HEK293 (cell line): ENCODE results near the gene PIM3.

Experiments used
- CTCF ChIA-PET: fragments of 350-600 bp; formaldehyde crosslinking; extraction: SDS; loops from one replicate; lab custom pipeline; 2021; ENCODE audit warnings: antibody characterized with exemption; lab: Yijun Ruan, JAX
- POLR2A ChIA-PET: fragments of 300-600 bp; formaldehyde crosslinking; extraction: SDS; loops from one replicate; lab custom pipeline; 2020; ENCODE audit warnings: antibody characterized with exemption, inconsistent platforms; lab: Yijun Ruan, JAX
- H3K27ac ChIP-seq: fragments of 200-500 bp; sonication (Bioruptor generic); 2 replicates; pipeline ENCODE4 v1.5.1; 2014; ENCODE audit warnings: low read depth, low read length, control low read depth, inconsistent platforms; ENCODE audit errors: extremely low read depth
- H3K36me3 ChIP-seq, 2 experiments: fragments of 200-500 bp in 1 of 2; sonication (Bioruptor generic) in 1 of 2; 1 replicate in 1 of 2; 2 replicates in 1 of 2; pipeline ENCODE4 v1.5.1; 2014 to 2017; ENCODE audit warnings: inconsistent platforms in 2 of 2, low read length in 2 of 2; ENCODE audit not compliant: control insufficient read depth in 2 of 2, insufficient read depth in 1 of 2
- H3K4me1 ChIP-seq: fragments of 200-500 bp; sonication (Bioruptor generic); 2 replicates; pipeline ENCODE4 v1.5.1; 2014; ENCODE audit warnings: mild to moderate bottlenecking, low read length, inconsistent platforms; ENCODE audit not compliant: control insufficient read depth, insufficient read depth
- H3K4me3 ChIP-seq: 2 replicates; pipeline ENCODE4 v1.5.1; 2011; ENCODE audit warnings: low read depth, mild to moderate bottlenecking, control low read depth, low read length, moderate library complexity
- H3K9me3 ChIP-seq: fragments of 200-500 bp; sonication (Bioruptor generic); 2 replicates; pipeline ENCODE4 v1.5.1; 2014; ENCODE audit warnings: low read depth, low read length, inconsistent platforms; ENCODE audit not compliant: control insufficient read depth, insufficient read depth
- GFI1B ChIP-seq: fragments of 450-650 bp; formaldehyde crosslinking; IDR thresholded peaks from 2 replicates; pipeline ENCODE4 v1.5.1; 2016; ENCODE audit warnings: missing biosample characterization, missing genetic modification characterization
- GLIS2 ChIP-seq: fragments of 450-650 bp; formaldehyde crosslinking; IDR thresholded peaks from 2 replicates; pipeline ENCODE4 v1.5.1; 2016; ENCODE audit warnings: missing biosample characterization, missing genetic modification characterization
- KLF17 ChIP-seq: fragments of 450-650 bp; formaldehyde crosslinking; IDR thresholded peaks from 2 replicates; pipeline ENCODE4 v1.5.1; 2016; ENCODE audit warnings: missing biosample characterization, missing genetic modification characterization
- MYNN ChIP-seq: fragments of 450-650 bp; formaldehyde crosslinking; IDR thresholded peaks from 2 replicates; pipeline ENCODE4 v1.5.1; 2016; ENCODE audit warnings: missing biosample characterization, missing genetic modification characterization, borderline replicate concordance
- MZF1 ChIP-seq: fragments of 450-650 bp; formaldehyde crosslinking; IDR thresholded peaks from 2 replicates; pipeline ENCODE4 v1.5.1; 2017; ENCODE audit warnings: missing biosample characterization, missing genetic modification characterization, borderline replicate concordance
- OVOL3 ChIP-seq: fragments of 450-650 bp; formaldehyde crosslinking; IDR thresholded peaks from 2 replicates; pipeline ENCODE4 v1.5.1; 2016; ENCODE audit warnings: missing biosample characterization, missing genetic modification characterization
- RBAK ChIP-seq: fragments of 450-650 bp; formaldehyde crosslinking; IDR thresholded peaks from 2 replicates; pipeline ENCODE4 v1.5.1; 2016; ENCODE audit warnings: missing biosample characterization, missing genetic modification characterization
- SALL2 ChIP-seq: fragments of 450-650 bp; formaldehyde crosslinking; IDR thresholded peaks from 2 replicates; pipeline ENCODE4 v1.5.0; 2017; ENCODE audit warnings: missing biosample characterization, mild to moderate bottlenecking, missing genetic modification characterization, borderline replicate concordance
- SP2 ChIP-seq: fragments of 450-650 bp; formaldehyde crosslinking; IDR thresholded peaks from 2 replicates; pipeline ENCODE4 v1.5.1; 2016; ENCODE audit warnings: missing biosample characterization, missing genetic modification characterization
- ZBTB6 ChIP-seq: fragments of 450-650 bp; formaldehyde crosslinking; IDR thresholded peaks from 2 replicates; pipeline ENCODE4 v1.5.1; 2017; ENCODE audit warnings: missing biosample characterization, missing genetic modification characterization
- ZNF10 ChIP-seq: fragments of 450-650 bp; formaldehyde crosslinking; IDR thresholded peaks from 2 replicates; pipeline ENCODE4 v1.5.1; 2017; ENCODE audit warnings: missing biosample characterization, missing genetic modification characterization
- ZNF114 ChIP-seq: fragments of 450-650 bp; formaldehyde crosslinking; IDR thresholded peaks from 2 replicates; pipeline ENCODE4 v1.5.0; 2017; ENCODE audit warnings: missing biosample characterization, missing genetic modification characterization
- ZNF138 ChIP-seq: fragments of 450-650 bp; formaldehyde crosslinking; IDR thresholded peaks from 2 replicates; pipeline ENCODE4 v1.5.1; 2016; ENCODE audit warnings: missing biosample characterization, missing genetic modification characterization, borderline replicate concordance
- ZNF23 ChIP-seq: fragments of 450-650 bp; formaldehyde crosslinking; IDR thresholded peaks from 2 replicates; pipeline ENCODE4 v1.5.1; 2016; ENCODE audit warnings: missing biosample characterization, missing genetic modification characterization, borderline replicate concordance
- ZNF248 ChIP-seq: fragments of 450-650 bp; formaldehyde crosslinking; IDR thresholded peaks from 2 replicates; pipeline ENCODE4 v1.5.1; 2017; ENCODE audit warnings: missing biosample characterization, missing genetic modification characterization
- ZNF521 ChIP-seq: fragments of 450-650 bp; formaldehyde crosslinking; IDR thresholded peaks from 2 replicates; pipeline ENCODE4 v1.5.1; 2017; ENCODE audit warnings: missing biosample characterization, mild to moderate bottlenecking, missing genetic modification characterization
- ZNF585B ChIP-seq: fragments of 450-650 bp; formaldehyde crosslinking; IDR thresholded peaks from 2 replicates; pipeline ENCODE4 v1.5.1; 2016; ENCODE audit warnings: missing biosample characterization, missing genetic modification characterization
- ZNF610 ChIP-seq: fragments of 450-650 bp; formaldehyde crosslinking; IDR thresholded peaks from 2 replicates; pipeline ENCODE4 v1.5.1; 2016; ENCODE audit warnings: missing biosample characterization, missing genetic modification characterization, borderline replicate concordance
- ZNF645 ChIP-seq: fragments of 450-650 bp; formaldehyde crosslinking; IDR thresholded peaks from 2 replicates; pipeline ENCODE4; 2016; ENCODE audit warnings: missing biosample characterization, missing genetic modification characterization
- ZNF785 ChIP-seq: fragments of 450-650 bp; formaldehyde crosslinking; IDR thresholded peaks from 2 replicates; pipeline ENCODE4 v1.5.1; 2016; ENCODE audit warnings: missing biosample characterization, missing genetic modification characterization

The PIM3 gene

GRCh38 chr22:49953027-49953679 is 7.4 kb upstream of the PIM3 start:
- POLR2A ChIA-PET, result interaction anchor here (2.0 to 2.7 kb wide), 2 partner anchors 9 to 13 kb away, joined by 6 read pairs; no protein-coding TSS in a partner anchor
- H3K36me3 ChIP-seq, result no peaks in the 10 kb centered on the region
- H3K9me3 ChIP-seq, result no peaks in the 10 kb centered on the region
- H3K27ac ChIP-seq, result no peak overlapping the region
- H3K4me1 ChIP-seq, result no peaks in the 10 kb centered on the region; the same call in 1 of the 2 replicates
- TF ChIP-seq ZNF610 (tag by site-specific recombination) (no peak), ZBTB6 (tag by site-specific recombination) (no peak), SP2 (no peak), ZNF645 (tag by site-specific recombination) (no peak), ZNF138 (tag by site-specific recombination) (no peak), ZNF10 (tag by site-specific recombination) (no peak), MYNN (tag by site-specific recombination) (no peak), MZF1 (no peak), SALL2 (no peak), ZNF585B (tag by site-specific recombination) (no peak), ZNF248 (tag by site-specific recombination) (no peak), GFI1B (tag by site-specific recombination) (no peak), ZNF114 (tag by site-specific recombination) (no peak), OVOL3 (tag by site-specific recombination) (no peak)
- CTCF ChIA-PET, result interaction anchor here (0.6 to 2.2 kb wide), 3 partner anchors 23 to 41 kb away, joined by 3 to 7 read pairs (median 3); no protein-coding TSS in a partner anchor
- H3K4me3 ChIP-seq, result no peak overlapping the region

GRCh38 chr22:49953680-49954344 is 6.8 kb upstream of the PIM3 start:
- Histone ChIP-seq H3K27ac (no peak overlapping the region), H3K9me3 (no peaks in the 10 kb centered on the region), H3K4me3 (no peak overlapping the region), H3K36me3 (no peaks in the 10 kb centered on the region), H3K4me1 (no peaks in the 10 kb centered on the region; the same call in 1 of the 2 replicates)
- CTCF ChIA-PET, result no interaction called here
- POLR2A ChIA-PET, result no interaction called here
- TF ChIP-seq ZNF785 (tag by site-specific recombination), result no peak
- TF ChIP-seq KLF17 (tag by site-specific recombination), result no peak
- no peak for TF ChIP-seq ZNF23 (tag by site-specific recombination)
- TF ChIP-seq RBAK (tag by site-specific recombination), result no peak
- TF ChIP-seq GLIS2 (tag by site-specific recombination), result peak; percentile 30; the same call in 1 of the 2 replicates
- no peak for TF ChIP-seq ZNF521
